Measurements from ENCODE around the gene ADM.

The ADM gene

DNA sequence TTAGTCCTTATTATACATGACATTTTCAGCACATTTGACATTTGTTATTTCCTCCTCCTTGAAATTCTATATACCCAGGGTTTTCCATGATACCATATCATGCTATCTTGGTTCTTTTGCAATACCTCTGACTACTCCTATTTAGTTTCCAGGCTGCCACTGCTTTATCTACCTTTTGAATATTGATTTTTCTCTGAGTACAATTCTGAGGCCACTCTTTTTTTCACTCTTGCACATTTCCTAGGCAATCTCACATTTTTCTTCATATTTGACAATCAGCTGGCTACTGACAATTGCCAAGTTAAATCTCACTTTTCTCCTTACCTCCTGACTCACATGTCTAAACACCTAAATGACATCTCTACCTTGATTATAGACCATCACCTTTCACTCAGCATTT, 22.8 kb upstream of the ADM start:
- in situ Hi-C loops (cut with MboI; ENCODE audit: low pct_unique_long_range_greater_than_20kb, low sequenced_read_pairs, unreplicated experiment), result no loop called here
- no peak for DNase-seq (ENCODE audit: low spot score)
- TF ChIP-seq, protein P1, sequence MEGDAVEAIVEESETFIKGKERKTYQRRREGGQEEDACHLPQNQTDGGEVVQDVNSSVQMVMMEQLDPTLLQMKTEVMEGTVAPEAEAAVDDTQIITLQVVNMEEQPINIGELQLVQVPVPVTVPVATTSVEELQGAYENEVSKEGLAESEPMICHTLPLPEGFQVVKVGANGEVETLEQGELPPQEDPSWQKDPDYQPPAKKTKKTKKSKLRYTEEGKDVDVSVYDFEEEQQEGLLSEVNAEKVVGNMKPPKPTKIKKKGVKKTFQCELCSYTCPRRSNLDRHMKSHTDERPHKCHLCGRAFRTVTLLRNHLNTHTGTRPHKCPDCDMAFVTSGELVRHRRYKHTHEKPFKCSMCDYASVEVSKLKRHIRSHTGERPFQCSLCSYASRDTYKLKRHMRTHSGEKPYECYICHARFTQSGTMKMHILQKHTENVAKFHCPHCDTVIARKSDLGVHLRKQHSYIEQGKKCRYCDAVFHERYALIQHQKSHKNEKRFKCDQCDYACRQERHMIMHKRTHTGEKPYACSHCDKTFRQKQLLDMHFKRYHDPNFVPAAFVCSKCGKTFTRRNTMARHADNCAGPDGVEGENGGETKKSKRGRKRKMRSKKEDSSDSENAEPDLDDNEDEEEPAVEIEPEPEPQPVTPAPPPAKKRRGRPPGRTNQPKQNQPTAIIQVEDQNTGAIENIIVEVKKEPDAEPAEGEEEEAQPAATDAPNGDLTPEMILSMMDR (IDR thresholded peaks at IDR 0.05; ENCODE audit: extremely low read depth, insufficient read depth, missing control alignments), result no peak

DNA sequence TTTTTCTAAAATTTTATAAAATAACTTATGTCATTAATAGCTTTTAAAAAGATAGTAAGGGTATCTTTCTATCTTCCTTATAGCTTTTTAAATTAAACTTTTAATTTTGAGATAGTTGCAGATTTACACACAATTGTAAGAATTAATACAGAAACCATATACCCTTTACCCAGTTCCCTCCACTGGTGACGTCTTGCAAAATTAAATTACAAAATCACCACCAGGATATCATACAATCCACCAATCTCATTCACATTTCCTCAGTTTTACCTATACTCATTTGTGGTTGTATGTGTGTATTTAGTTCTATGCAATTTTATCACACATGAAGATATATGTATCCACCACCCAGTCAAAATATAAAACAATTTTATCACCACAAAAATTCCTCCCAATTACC, 20.9 kb upstream of the ADM start:
- TF ChIP-seq, protein P1 (IDR thresholded peaks at IDR 0.05; ENCODE audit: extremely low read depth, insufficient read depth, missing control alignments), result no peak
- in situ Hi-C loops (cut with MboI; ENCODE audit: low pct_unique_long_range_greater_than_20kb, low sequenced_read_pairs, unreplicated experiment), result no loop called here
- DNase-seq (ENCODE audit: low spot score), result no peak

DNA sequence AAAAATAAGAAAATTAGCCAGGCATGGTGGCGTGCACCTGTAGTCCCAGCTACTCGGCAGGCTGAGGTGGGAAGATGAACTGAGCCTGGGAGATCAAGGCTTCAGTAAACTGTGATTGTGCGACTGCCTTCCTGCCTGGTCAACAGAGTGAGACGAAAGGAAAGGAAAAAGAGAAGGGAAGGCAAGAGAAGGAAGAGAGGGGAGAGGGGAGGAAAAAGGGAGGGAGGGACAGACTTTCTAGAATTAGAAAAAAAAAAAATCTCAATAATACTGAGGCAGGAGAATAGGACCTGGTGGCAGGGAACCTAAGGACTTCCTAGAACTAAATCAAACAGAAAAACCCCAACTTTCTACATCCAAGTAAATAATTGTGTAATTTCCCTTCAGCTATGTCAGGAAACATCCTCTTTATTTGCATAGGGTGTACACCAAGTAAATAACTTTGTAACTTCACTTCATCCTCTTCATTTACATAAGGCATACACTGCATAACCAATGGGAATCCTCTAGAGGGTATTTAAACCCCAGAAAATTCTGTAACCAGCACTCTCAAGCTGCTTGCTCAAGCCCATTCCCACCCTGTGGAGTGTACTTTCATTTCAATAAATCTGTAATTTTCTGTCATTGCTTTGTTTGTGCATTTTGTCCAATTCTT, 19.6 kb upstream of the ADM start:
- no peak for DNase-seq (ENCODE audit: low spot score)
- in situ Hi-C loops (cut with MboI; ENCODE audit: low pct_unique_long_range_greater_than_20kb, low sequenced_read_pairs, unreplicated experiment), result no loop called here
- TF ChIP-seq, protein P1 (IDR thresholded peaks at IDR 0.05; ENCODE audit: extremely low read depth, insufficient read depth, missing control alignments), result no peak

DNA sequence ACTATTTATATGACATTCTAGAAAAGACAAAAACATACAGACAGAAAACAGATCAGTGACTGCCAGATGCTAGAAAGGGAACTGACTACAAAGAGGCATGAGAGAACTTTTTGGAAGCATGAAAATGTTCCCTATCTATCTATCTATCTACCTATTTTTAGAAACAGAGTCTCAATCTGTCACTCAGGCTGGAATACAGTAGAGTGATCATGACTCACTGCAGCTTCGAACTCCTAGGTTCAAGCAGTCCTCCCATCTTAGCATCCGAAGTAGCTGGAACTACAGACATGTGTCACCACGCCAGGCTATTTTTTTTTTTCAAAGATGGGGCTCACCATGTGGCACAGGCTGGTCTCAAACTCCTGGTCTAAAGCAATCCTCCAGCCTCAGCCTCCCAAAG, 17.7 kb upstream of the ADM start:
- in situ Hi-C loops (cut with MboI; ENCODE audit: low pct_unique_long_range_greater_than_20kb, low sequenced_read_pairs, unreplicated experiment), result no loop called here
- no peak for DNase-seq (ENCODE audit: low spot score)
- TF ChIP-seq, protein P1 (IDR thresholded peaks at IDR 0.05; ENCODE audit: extremely low read depth, insufficient read depth, missing control alignments), result no peak

DNA sequence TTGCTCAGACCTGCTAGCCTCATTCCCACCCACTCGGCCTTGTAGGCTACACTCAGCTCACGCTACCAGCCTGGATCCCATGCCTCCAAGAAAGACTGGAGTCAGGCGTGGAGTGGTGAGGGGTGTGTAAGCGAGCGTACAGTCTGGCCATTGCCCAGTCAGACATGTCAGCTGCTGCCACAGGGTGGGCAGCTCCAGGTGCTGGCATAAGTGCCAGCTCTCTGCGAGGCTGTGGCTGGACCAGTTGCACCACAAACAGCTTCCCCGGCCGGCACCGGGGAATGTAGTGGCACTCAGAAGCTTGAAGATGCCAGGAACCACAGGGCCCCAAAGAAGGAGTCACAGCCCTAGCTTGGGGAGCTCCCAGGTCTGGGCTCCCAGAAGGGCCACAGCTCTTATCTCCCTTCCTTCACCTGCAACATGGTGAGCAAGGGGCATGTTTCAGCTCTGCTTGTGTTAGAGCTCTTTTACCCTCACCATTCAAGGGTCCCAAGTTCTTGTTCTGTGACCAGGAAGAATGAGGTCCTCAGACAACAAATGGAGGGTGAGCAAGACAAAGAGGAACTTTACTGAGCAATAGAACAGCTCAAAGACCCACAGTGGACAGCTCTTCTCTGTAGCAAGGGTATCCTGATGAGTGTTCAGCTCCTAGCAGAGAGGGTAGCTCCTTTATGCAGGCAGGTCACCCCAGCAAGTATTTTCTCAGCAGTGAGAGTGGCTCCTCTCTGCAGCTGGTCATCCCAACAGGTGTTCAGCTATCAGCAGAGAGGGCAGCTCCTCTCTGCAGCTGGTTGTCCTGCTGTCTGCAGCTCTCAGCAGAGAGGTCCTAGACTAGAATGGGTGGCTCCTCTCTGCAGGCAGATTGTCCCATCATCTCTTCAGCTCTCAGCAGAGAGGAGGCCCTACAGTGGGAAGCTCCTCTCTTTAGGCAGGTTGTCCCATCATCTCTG, 16.8 kb upstream of the ADM start:
- DNase-seq (ENCODE audit: low spot score), result no peak
- in situ Hi-C loops (cut with MboI; ENCODE audit: low pct_unique_long_range_greater_than_20kb, low sequenced_read_pairs, unreplicated experiment), result no loop called here
- TF ChIP-seq, protein P1 (IDR thresholded peaks at IDR 0.05; ENCODE audit: extremely low read depth, insufficient read depth, missing control alignments), result no peak

DNA sequence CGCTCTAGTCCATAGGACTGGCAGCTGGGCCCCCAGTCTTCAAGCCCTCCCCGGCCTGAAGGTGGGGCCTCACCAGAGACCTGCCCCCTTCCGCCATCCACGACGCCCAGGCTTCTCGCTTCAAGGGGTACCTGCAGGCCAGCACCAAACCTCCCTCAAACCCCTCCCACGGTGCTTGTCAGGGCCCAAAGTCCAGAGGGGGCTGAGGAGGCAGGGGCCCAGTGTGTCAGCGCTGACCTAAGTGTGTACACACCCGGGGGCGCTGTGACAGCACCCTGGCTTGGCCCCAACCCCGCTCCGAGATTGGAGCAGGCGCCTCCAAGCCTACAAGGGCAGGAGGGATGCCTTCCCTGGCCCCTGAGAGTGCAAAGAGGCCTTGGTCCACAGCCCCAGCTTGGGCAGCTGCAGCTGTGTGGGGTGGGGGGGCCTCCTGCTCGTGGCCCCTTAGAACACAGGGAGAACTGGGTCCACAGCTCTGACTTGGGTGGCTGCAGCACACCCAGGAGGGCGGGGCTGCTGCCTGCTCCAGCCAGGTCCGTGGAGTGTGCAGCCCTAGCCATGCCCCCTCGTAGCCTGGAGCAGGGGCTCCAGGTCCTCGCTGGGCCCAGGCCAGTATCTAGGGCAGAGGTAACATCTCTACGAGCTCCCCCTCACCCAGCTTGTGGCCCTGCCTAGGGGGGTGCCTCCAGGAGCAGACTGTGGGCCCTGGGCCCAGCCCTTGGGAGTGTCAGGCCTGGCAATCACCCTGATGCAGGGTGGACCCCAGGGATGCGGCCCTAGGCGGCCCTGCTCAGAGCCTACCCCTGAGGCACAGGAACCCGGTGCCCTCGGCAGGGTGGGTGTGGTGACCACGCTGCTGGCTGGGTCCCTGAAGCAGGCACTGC, 15.8 kb upstream of the ADM start:
- TF ChIP-seq, protein P1 (IDR thresholded peaks at IDR 0.05; ENCODE audit: extremely low read depth, insufficient read depth, missing control alignments), result no peak
- in situ Hi-C loops (cut with MboI; ENCODE audit: low pct_unique_long_range_greater_than_20kb, low sequenced_read_pairs, unreplicated experiment), result no loop called here
- DNase-seq (ENCODE audit: low spot score), result no peak
